Measurements from ENCODE around the gene POLR1B. TPM values are rescaled to one million over a fixed set of nuclear protein-coding genes. Genes with fewer than 3 reads are reported as not detected.

Gene POLR1B
- total RNA-seq, 1 donor from 2014 or later, result 20.1 TPM

DNA sequence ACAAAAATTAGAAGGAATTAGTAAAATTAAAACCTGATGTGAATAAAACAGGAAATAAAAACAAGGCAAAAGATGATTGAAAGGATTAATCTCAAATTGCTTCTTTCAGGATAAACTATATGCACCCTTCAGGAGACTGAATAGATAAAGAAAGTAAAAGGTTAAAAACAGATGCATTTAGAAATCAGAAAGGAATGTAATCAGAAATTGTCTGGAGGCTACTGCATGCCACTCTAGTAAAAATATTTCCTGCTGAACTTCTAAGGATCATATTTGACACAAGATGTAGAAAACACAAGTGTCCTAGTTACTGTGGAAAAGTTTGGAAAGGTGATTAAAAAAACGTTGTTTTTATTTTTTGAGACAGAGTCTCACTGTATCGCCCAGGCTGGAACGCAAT lies 58.4 kb downstream of the POLR1B start:
- Histone ChIP-seq H3K27ac (no peak overlapping the region), H3K27me3 (no peaks in the 10 kb centered on the region), H4K20me1 (ENCODE audit: low read depth) (no peaks in the 10 kb centered on the region), H3F3A (ENCODE audit: low read depth) (no peaks in the 10 kb centered on the region), H3K4me1 (no peaks in the 10 kb centered on the region), H3K4me3 (no peak overlapping the region), H3K4me2 (no peak overlapping the region), H2AFZ (replicated peaks) (no peak overlapping the region), H3K36me3 (no peaks in the 10 kb centered on the region), H3K79me2 (ENCODE audit: low read depth) (no peaks in the 10 kb centered on the region), H3K9me3 (ENCODE audit: low read depth) (no peaks in the 10 kb centered on the region), H3K9ac (no peak overlapping the region)
- H3K4me1 Mint-ChIP-seq, result peaks cover 4% of the 10 kb centered on the region
- TF ChIP-seq EZH2 (IDR thresholded peaks at IDR 0.05), result no peak
- TF ChIP-seq, protein P1, sequence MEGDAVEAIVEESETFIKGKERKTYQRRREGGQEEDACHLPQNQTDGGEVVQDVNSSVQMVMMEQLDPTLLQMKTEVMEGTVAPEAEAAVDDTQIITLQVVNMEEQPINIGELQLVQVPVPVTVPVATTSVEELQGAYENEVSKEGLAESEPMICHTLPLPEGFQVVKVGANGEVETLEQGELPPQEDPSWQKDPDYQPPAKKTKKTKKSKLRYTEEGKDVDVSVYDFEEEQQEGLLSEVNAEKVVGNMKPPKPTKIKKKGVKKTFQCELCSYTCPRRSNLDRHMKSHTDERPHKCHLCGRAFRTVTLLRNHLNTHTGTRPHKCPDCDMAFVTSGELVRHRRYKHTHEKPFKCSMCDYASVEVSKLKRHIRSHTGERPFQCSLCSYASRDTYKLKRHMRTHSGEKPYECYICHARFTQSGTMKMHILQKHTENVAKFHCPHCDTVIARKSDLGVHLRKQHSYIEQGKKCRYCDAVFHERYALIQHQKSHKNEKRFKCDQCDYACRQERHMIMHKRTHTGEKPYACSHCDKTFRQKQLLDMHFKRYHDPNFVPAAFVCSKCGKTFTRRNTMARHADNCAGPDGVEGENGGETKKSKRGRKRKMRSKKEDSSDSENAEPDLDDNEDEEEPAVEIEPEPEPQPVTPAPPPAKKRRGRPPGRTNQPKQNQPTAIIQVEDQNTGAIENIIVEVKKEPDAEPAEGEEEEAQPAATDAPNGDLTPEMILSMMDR (IDR thresholded peaks at IDR 0.05), result no peak
- TF ChIP-seq EZH2phosphoT487 (IDR thresholded peaks at IDR 0.05), result no peak
- H3K27me3 Mint-ChIP-seq (ENCODE audit: insufficient read depth, low read depth), result peaks cover 5% of the 10 kb centered on the region
- H3K4me3 Mint-ChIP-seq, result no peak overlapping the region
- H3K27ac Mint-ChIP-seq, result no peak overlapping the region
- H3K36me3 Mint-ChIP-seq, result peaks cover 2% of the 10 kb centered on the region
- peaks cover 2% of the 10 kb centered on the region for H3K9me3 Mint-ChIP-seq
- DNase-seq (ENCODE audit: low spot score), result no peak

DNA sequence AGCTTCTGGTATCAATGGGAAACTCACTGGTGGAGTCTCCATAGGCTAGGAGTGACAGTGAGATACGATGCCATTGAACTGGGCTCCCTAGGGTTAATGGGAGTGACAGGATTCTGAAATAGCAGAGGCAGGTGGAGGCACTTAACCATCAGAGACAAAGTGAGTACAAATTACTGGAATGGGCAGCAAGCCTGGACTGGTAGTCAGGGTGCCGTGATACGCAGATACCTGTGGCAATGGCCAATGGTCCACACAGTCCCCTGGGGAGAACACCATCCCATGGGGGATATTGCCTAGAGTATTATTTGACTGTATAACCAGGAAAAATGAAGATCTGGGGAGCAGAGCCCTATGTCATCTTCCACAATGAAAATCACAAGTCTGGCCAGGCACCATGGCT lies 59.5 kb downstream of the POLR1B start:
- no peak overlapping the region for H3K4me2 ChIP-seq
- H3K4me3 ChIP-seq, result no peak overlapping the region
- peaks cover 4% of the 10 kb centered on the region for H3K27me3 Mint-ChIP-seq (ENCODE audit: insufficient read depth, low read depth)
- no peaks in the 10 kb centered on the region for H3K27me3 ChIP-seq
- H3K27ac Mint-ChIP-seq, result no peak overlapping the region
- H3K4me3 Mint-ChIP-seq, result no peak overlapping the region
- H3K9me3 Mint-ChIP-seq, result peaks cover 2% of the 10 kb centered on the region
- peaks cover 4% of the 10 kb centered on the region for H3K4me1 Mint-ChIP-seq
- no peaks in the 10 kb centered on the region for H4K20me1 ChIP-seq (ENCODE audit: low read depth)
- no peaks in the 10 kb centered on the region for H3K4me1 ChIP-seq
- no peak for TF ChIP-seq EZH2 (IDR thresholded peaks at IDR 0.05)
- no peak for TF ChIP-seq EZH2phosphoT487 (IDR thresholded peaks at IDR 0.05)
- TF ChIP-seq, protein P1 (IDR thresholded peaks at IDR 0.05), result no peak
- no peak overlapping the region for H3K9ac ChIP-seq
- H3K36me3 ChIP-seq, result no peaks in the 10 kb centered on the region
- H2AFZ ChIP-seq (replicated peaks), result no peak overlapping the region
- DNase-seq (ENCODE audit: low spot score), result no peak
- H3F3A ChIP-seq (ENCODE audit: low read depth), result no peaks in the 10 kb centered on the region
- H3K36me3 Mint-ChIP-seq, result no peaks in the 10 kb centered on the region
- H3K9me3 ChIP-seq (ENCODE audit: low read depth), result no peaks in the 10 kb centered on the region
- no peaks in the 10 kb centered on the region for H3K79me2 ChIP-seq (ENCODE audit: low read depth)
- H3K27ac ChIP-seq, result no peak overlapping the region

DNA sequence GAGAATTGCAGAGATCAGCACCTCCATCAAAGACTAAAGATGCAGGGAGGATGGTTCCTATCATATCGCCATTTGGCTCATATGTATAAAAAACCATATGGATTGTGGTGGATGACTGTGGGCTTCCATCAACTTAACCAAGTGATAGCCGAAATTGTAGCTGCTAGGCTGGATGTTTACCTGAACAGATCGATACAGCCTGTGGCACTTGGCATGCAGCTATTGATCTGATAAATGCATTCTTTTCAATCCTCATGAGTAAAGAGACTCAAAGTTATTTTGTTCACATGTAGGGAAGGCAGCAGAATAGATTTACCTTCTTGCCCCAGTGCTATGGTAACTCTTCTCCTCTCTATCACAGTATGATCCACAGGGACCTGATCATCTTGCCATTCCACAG lies 60.7 kb downstream of the POLR1B start:
- Histone ChIP-seq H3K9me3 (ENCODE audit: low read depth) (no peaks in the 10 kb centered on the region), H4K20me1 (ENCODE audit: low read depth) (no peaks in the 10 kb centered on the region), H2AFZ (replicated peaks) (no peak overlapping the region), H3K79me2 (ENCODE audit: low read depth) (no peaks in the 10 kb centered on the region), H3K4me1 (no peaks in the 10 kb centered on the region), H3K9ac (no peak overlapping the region), H3K36me3 (no peaks in the 10 kb centered on the region), H3K4me2 (no peak overlapping the region), H3F3A (ENCODE audit: low read depth) (no peaks in the 10 kb centered on the region), H3K27ac (no peak overlapping the region), H3K27me3 (no peaks in the 10 kb centered on the region), H3K4me3 (no peak overlapping the region)
- Mint-ChIP-seq H3K9me3 (no peaks in the 10 kb centered on the region), H3K27ac (no peak overlapping the region), H3K4me1 (peaks cover 4% of the 10 kb centered on the region), H3K36me3 (no peaks in the 10 kb centered on the region), H3K27me3 (ENCODE audit: insufficient read depth, low read depth) (peaks cover 4% of the 10 kb centered on the region), H3K4me3 (no peak overlapping the region)
- TF ChIP-seq EZH2phosphoT487 (IDR thresholded peaks at IDR 0.05) (no peak), EZH2 (IDR thresholded peaks at IDR 0.05) (no peak)
- TF ChIP-seq, protein P1 (IDR thresholded peaks at IDR 0.05), result no peak
- no peak for DNase-seq (ENCODE audit: low spot score)
